ENCODE data around the gene RAB8B.

The RAB8B gene

GRCh38 chr15:63250312-63250965 is 61.0 kb downstream of the RAB8B start:
- TF ChIP-seq TAF1 (IDR thresholded peaks at IDR 0.05; ENCODE audit: borderline replicate concordance, insufficient read depth, low read length) (no peak), REST (IDR thresholded peaks at IDR 0.05; ENCODE audit: insufficient read depth in 1 of 2, low read depth in 2 of 2, low read length in 2 of 2) (no peak), POLR2AphosphoS5 (IDR thresholded peaks at IDR 0.05; ENCODE audit: low read depth, low read length) (no peak), SIN3A (IDR thresholded peaks at IDR 0.05; ENCODE audit: borderline replicate concordance, insufficient read depth, low read length) (no peak)

- TF ChIP-seq POLR2AphosphoS5 (IDR thresholded peaks at IDR 0.05; ENCODE audit: low read depth, low read length) (no peak), TAF1 (IDR thresholded peaks at IDR 0.05; ENCODE audit: borderline replicate concordance, insufficient read depth, low read length) (no peak), REST (IDR thresholded peaks at IDR 0.05; ENCODE audit: insufficient read depth in 1 of 2, low read depth in 2 of 2, low read length in 2 of 2) (no peak), FOXP2 (optimal IDR thresholded peaks at IDR 0.05; ENCODE audit: borderline replicate concordance, extremely low read depth, extremely low read length, insufficient read depth) (no peak), SIN3A (IDR thresholded peaks at IDR 0.05; ENCODE audit: borderline replicate concordance, insufficient read depth, low read length) (no peak)
Observed at GRCh38 chr15:63251701-63252100, 62.3 kb downstream of the RAB8B start.

GRCh38 chr15:63252292-63252691 is 62.9 kb downstream of the RAB8B start:
- TF ChIP-seq REST (IDR thresholded peaks at IDR 0.05; ENCODE audit: insufficient read depth in 1 of 2, low read depth in 2 of 2, low read length in 2 of 2) (no peak), POLR2AphosphoS5 (IDR thresholded peaks at IDR 0.05; ENCODE audit: low read depth, low read length) (no peak), SIN3A (IDR thresholded peaks at IDR 0.05; ENCODE audit: borderline replicate concordance, insufficient read depth, low read length) (no peak), TAF1 (IDR thresholded peaks at IDR 0.05; ENCODE audit: borderline replicate concordance, insufficient read depth, low read length) (no peak), FOXP2 (optimal IDR thresholded peaks at IDR 0.05; ENCODE audit: borderline replicate concordance, extremely low read depth, extremely low read length, insufficient read depth) (no peak)

GRCh38 chr15:63254991-63255390 is 65.6 kb downstream of the RAB8B start:
- TF ChIP-seq TAF1 (IDR thresholded peaks at IDR 0.05; ENCODE audit: borderline replicate concordance, insufficient read depth, low read length) = no peak
- no peak for TF ChIP-seq SIN3A (IDR thresholded peaks at IDR 0.05; ENCODE audit: borderline replicate concordance, insufficient read depth, low read length)
- no peak for TF ChIP-seq FOXP2 (optimal IDR thresholded peaks at IDR 0.05; ENCODE audit: borderline replicate concordance, extremely low read depth, extremely low read length, insufficient read depth)
- TF ChIP-seq REST (IDR thresholded peaks at IDR 0.05; ENCODE audit: insufficient read depth in 1 of 2, low read depth in 2 of 2, low read length in 2 of 2) = no peak
- no peak for TF ChIP-seq POLR2AphosphoS5 (IDR thresholded peaks at IDR 0.05; ENCODE audit: low read depth, low read length)
